Measurements from ENCODE around the gene CD99L2. TPM values are rescaled to one million over a fixed set of nuclear protein-coding genes. Genes with fewer than 3 reads are reported as not detected.

The CD99L2 gene
- total RNA-seq, 1 experiment from 2014 or later: 156 TPM

GRCh38 chrX:150779385-150779784 is 119.1 kb downstream of the CD99L2 start:
- CTCF ChIA-PET: no interaction called here

GRCh38 chrX:150777328-150777992 is 121.0 kb downstream of the CD99L2 start:
- no TSS peak for BruUV-seq (replicated peaks)
- CTCF ChIA-PET: no interaction called here
- H3K27me3 ChIP-seq (ENCODE audit: control insufficient read depth, insufficient read depth, low read length): no peaks in the 10 kb centered on the region
- no peaks in the 10 kb centered on the region for H3K36me3 ChIP-seq (ENCODE audit: control insufficient read depth, insufficient read depth, low read length)
- no peaks in the 10 kb centered on the region for H3K9me3 ChIP-seq (ENCODE audit: control insufficient read depth, insufficient read depth, low read depth, low read length)
- intact Hi-C loops (cut with micrococcal nuclease; ENCODE audit: unreplicated experiment): loop anchor here (10.0 kb wide), 1 partner anchor 107 kb away; no protein-coding TSS in a partner anchor
- DNase-seq (ENCODE audit: low read depth, low spot score): no peak
- no peak overlapping the region for H3K27ac ChIP-seq (ENCODE audit: low read length)
- in situ Hi-C loops (cut with HindIII; ENCODE audit: low pct_unique_long_range_greater_than_20kb, low sequenced_read_pairs): no loop called here
- H3K4me3 ChIP-seq (ENCODE audit: low read depth in 2 of 2, low read length in 2 of 2): no peak overlapping the region
- POLR2A ChIA-PET: no interaction called here
- no peak for TF ChIP-seq REST (IDR thresholded peaks at IDR 0.05; ENCODE audit: insufficient read depth in 1 of 2, low read depth in 2 of 2, low read length in 1 of 2)
- TF ChIP-seq, protein P1, sequence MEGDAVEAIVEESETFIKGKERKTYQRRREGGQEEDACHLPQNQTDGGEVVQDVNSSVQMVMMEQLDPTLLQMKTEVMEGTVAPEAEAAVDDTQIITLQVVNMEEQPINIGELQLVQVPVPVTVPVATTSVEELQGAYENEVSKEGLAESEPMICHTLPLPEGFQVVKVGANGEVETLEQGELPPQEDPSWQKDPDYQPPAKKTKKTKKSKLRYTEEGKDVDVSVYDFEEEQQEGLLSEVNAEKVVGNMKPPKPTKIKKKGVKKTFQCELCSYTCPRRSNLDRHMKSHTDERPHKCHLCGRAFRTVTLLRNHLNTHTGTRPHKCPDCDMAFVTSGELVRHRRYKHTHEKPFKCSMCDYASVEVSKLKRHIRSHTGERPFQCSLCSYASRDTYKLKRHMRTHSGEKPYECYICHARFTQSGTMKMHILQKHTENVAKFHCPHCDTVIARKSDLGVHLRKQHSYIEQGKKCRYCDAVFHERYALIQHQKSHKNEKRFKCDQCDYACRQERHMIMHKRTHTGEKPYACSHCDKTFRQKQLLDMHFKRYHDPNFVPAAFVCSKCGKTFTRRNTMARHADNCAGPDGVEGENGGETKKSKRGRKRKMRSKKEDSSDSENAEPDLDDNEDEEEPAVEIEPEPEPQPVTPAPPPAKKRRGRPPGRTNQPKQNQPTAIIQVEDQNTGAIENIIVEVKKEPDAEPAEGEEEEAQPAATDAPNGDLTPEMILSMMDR (IDR thresholded peaks at IDR 0.05): no peak
- no peak for TF ChIP-seq POLR2AphosphoS5 (IDR thresholded peaks at IDR 0.05; ENCODE audit: low read depth, low read length)
- no peak for TF ChIP-seq TCF7L2 (IDR thresholded peaks at IDR 0.05; ENCODE audit: low read depth, low read length)
- no peak for TF ChIP-seq SIN3A (IDR thresholded peaks at IDR 0.05; ENCODE audit: borderline replicate concordance, insufficient read depth, low read depth, low read length)
- ATAC-seq: no peak
- no peaks in the 10 kb centered on the region for H3K4me1 ChIP-seq (ENCODE audit: control insufficient read depth, insufficient read depth, low read length)

More at GRCh38 chrX:150779385-150779784, 119.1 kb downstream of the CD99L2 start:
- BruUV-seq (replicated peaks): no TSS peak
- in situ Hi-C loops (cut with HindIII; ENCODE audit: low pct_unique_long_range_greater_than_20kb, low sequenced_read_pairs) (no loop called here), intact Hi-C loops (cut with micrococcal nuclease; ENCODE audit: unreplicated experiment) (loop anchor here (10.0 kb wide), 1 partner anchor 105 kb away; no protein-coding TSS in a partner anchor)
- H3K4me3 ChIP-seq (ENCODE audit: low read depth in 2 of 2, low read length in 2 of 2): no peak overlapping the region
- TF ChIP-seq, protein P1 (IDR thresholded peaks at IDR 0.05): no peak
- TF ChIP-seq REST (IDR thresholded peaks at IDR 0.05; ENCODE audit: insufficient read depth in 1 of 2, low read depth in 2 of 2, low read length in 1 of 2) (no peak), SIN3A (IDR thresholded peaks at IDR 0.05; ENCODE audit: borderline replicate concordance, insufficient read depth, low read depth, low read length) (no peak), TCF7L2 (IDR thresholded peaks at IDR 0.05; ENCODE audit: low read depth, low read length) (no peak), POLR2AphosphoS5 (IDR thresholded peaks at IDR 0.05; ENCODE audit: low read depth, low read length) (no peak)
- H3K9me3 ChIP-seq (ENCODE audit: control insufficient read depth, insufficient read depth, low read depth, low read length): no peaks in the 10 kb centered on the region
- POLR2A ChIA-PET: interaction anchor here (0.6 kb wide), 1 partner anchor 159 kb away, joined by 7 read pairs; no protein-coding TSS in a partner anchor
- no peaks in the 10 kb centered on the region for H3K27me3 ChIP-seq (ENCODE audit: control insufficient read depth, insufficient read depth, low read length)
- no peaks in the 10 kb centered on the region for H3K4me1 ChIP-seq (ENCODE audit: control insufficient read depth, insufficient read depth, low read length)
- DNase-seq (ENCODE audit: low read depth, low spot score) (no peak), ATAC-seq (no peak)
- H3K27ac ChIP-seq (ENCODE audit: low read length): no peak overlapping the region
- H3K36me3 ChIP-seq (ENCODE audit: control insufficient read depth, insufficient read depth, low read length): no peaks in the 10 kb centered on the region
